GM18519 (cell line): ENCODE results near the gene ZNF2.
A peak's percentile ranks its signal among the peaks of the same experiment; 100 is the strongest.

ENCODE experiments used
- ATAC-seq: cut with Tn5 transposase; IDR thresholded peaks from one replicate; pipeline ENCODE4 v1.9.1; 2021; ENCODE audit warnings: mild to moderate bottlenecking, moderate library complexity; ENCODE audit not compliant: unreplicated experiment, low FRiP score

The ZNF2 gene

GRCh38 chr2:95203911-95204310 lies 38.3 kb downstream of the ZNF2 start:
- ATAC-seq, result no peak

GRCh38 chr2:95204396-95204795 lies 38.8 kb downstream of the ZNF2 start:
- ATAC-seq, result no peak

- ATAC-seq, result no peak
Observed at GRCh38 chr2:95206096-95206495, 40.5 kb downstream of the ZNF2 start.

- peak; percentile 94 for ATAC-seq
Observed at GRCh38 chr2:95207111-95207961, 41.7 kb downstream of the ZNF2 start, which contains the start of gene ZNF892. ZNF892 (plus strand) TSS chr2:95207521; CDS start chr2:95207816, 295 bp downstream.

- no peak for ATAC-seq
Observed at GRCh38 chr2:95208106-95208505, 42.5 kb downstream of the ZNF2 start.

GRCh38 chr2:95215018-95215612 lies 49.5 kb downstream of the ZNF2 start:
- no peak for ATAC-seq

GRCh38 chr2:95220449-95220848 lies 54.8 kb downstream of the ZNF2 start:
- no peak for ATAC-seq

- no peak for ATAC-seq
Observed at GRCh38 chr2:95225658-95226057, 60.0 kb downstream of the ZNF2 start.

GRCh38 chr2:95231723-95232122 lies 66.1 kb downstream of the ZNF2 start:
- ATAC-seq, result no peak

- no peak for ATAC-seq
Observed at GRCh38 chr2:95232232-95232631, 66.6 kb downstream of the ZNF2 start.
